GM18502 (cell line): ENCODE measurements around the gene M1AP.

Source experiments
- ATAC-seq: cut with Tn5 transposase; IDR thresholded peaks from one replicate; pipeline ENCODE4 v1.9.1; 2021; ENCODE audit warnings: mild to moderate bottlenecking; ENCODE audit not compliant: unreplicated experiment, poor library complexity

M1AP gene

GRCh38 chr2:74648009-74648443 lies at the start of gene M1AP:
Gene M1AP (minus strand): TSS chr2:74648330. CDS start chr2:74640275, 8,055 bp downstream.
- no peak for ATAC-seq

- ATAC-seq: no peak
Observed at GRCh38 chr2:74696829-74697228, 48.7 kb upstream of the M1AP start.

GRCh38 chr2:74695663-74696062 lies 47.5 kb upstream of the M1AP start:
- no peak for ATAC-seq

GRCh38 chr2:74694281-74694680 lies 46.2 kb upstream of the M1AP start:
- no peak for ATAC-seq

GRCh38 chr2:74693668-74694067 lies 45.5 kb upstream of the M1AP start:
- no peak for ATAC-seq

GRCh38 chr2:74693213-74693612 lies 45.1 kb upstream of the M1AP start:
- no peak for ATAC-seq

- no peak for ATAC-seq
Observed at GRCh38 chr2:74691929-74692328, 43.8 kb upstream of the M1AP start.

GRCh38 chr2:74690571-74690970 lies 42.4 kb upstream of the M1AP start:
- ATAC-seq: peak; percentile 78

- no peak for ATAC-seq
Observed at GRCh38 chr2:74689671-74690070, 41.5 kb upstream of the M1AP start.

GRCh38 chr2:74688881-74689280 lies 40.8 kb upstream of the M1AP start:
- no peak for ATAC-seq

GRCh38 chr2:74685408-74685807 lies 37.3 kb upstream of the M1AP start:
- ATAC-seq: no peak

GRCh38 chr2:74682501-74682900 lies 34.4 kb upstream of the M1AP start:
- no peak for ATAC-seq

GRCh38 chr2:74679615-74680014 lies 31.5 kb upstream of the M1AP start:
- no peak for ATAC-seq

- ATAC-seq: no peak
Observed at GRCh38 chr2:74676331-74676730, 28.2 kb upstream of the M1AP start.

GRCh38 chr2:74675090-74675489 lies 27.0 kb upstream of the M1AP start:
- no peak for ATAC-seq

GRCh38 chr2:74673826-74674528 lies 25.8 kb upstream of the M1AP start:
- no peak for ATAC-seq

GRCh38 chr2:74671479-74671878 lies 23.3 kb upstream of the M1AP start:
- ATAC-seq: no peak

GRCh38 chr2:74670263-74670662 lies 22.1 kb upstream of the M1AP start:
- no peak for ATAC-seq

- no peak for ATAC-seq
Observed at GRCh38 chr2:74668087-74668486, 20.0 kb upstream of the M1AP start.

GRCh38 chr2:74659462-74659861 lies 11.3 kb upstream of the M1AP start:
- ATAC-seq: no peak

- no peak for ATAC-seq
Observed at GRCh38 chr2:74658516-74658915, 10.4 kb upstream of the M1AP start.

GRCh38 chr2:74655579-74655978 lies 7.4 kb upstream of the M1AP start:
- ATAC-seq: no peak
